ENCODE data around the gene UBE3D. TPM values are rescaled to one million over a fixed set of nuclear protein-coding genes. Genes with fewer than 3 reads are reported as not detected.

The UBE3D gene
- total and polyA plus RNA-seq, 2 experiments from 2014 or later, result 17.5 to 31.4 TPM

GRCh38 chr6:82882363-82883023 is 183.1 kb downstream of the UBE3D start:
- no peaks in the 10 kb centered on the region for H3K9me3 Mint-ChIP-seq
- no peak overlapping the region for H3K27ac ChIP-seq (ENCODE audit: low read depth)
- no peaks in the 10 kb centered on the region for H3K27me3 ChIP-seq (ENCODE audit: insufficient read depth)
- H3K4me1 ChIP-seq (ENCODE audit: insufficient read depth), result no peaks in the 10 kb centered on the region
- H3K27me3 Mint-ChIP-seq (ENCODE audit: insufficient read depth, low read depth, poor library complexity), result no peaks in the 10 kb centered on the region
- DNase-seq (ENCODE audit: low spot score) (no peak), ATAC-seq (no peak)
- no peaks in the 10 kb centered on the region for H3K4me1 Mint-ChIP-seq
- no peaks in the 10 kb centered on the region for H3F3A ChIP-seq (replicated peaks; ENCODE audit: low read depth)
- no peak overlapping the region; the same call in 1 of the 2 replicates for H2AFZ ChIP-seq
- no peaks in the 10 kb centered on the region for H3K36me3 ChIP-seq (ENCODE audit: insufficient read depth)
- no peak overlapping the region for H3K4me2 ChIP-seq
- H3K4me3 ChIP-seq, result no peak overlapping the region
- TF ChIP-seq STAT1 (IDR thresholded peaks at IDR 0.05; ENCODE audit: unreplicated experiment), result no peak
- TF ChIP-seq NANOG (IDR thresholded peaks at IDR 0.05; ENCODE audit: borderline replicate concordance), result no peak
- no peak for TF ChIP-seq CTCF (conservative IDR thresholded peaks at IDR 0.05; ENCODE audit: low read depth in 2 of 2)
- no peak for TF ChIP-seq EZH2 (IDR thresholded peaks at IDR 0.05; ENCODE audit: low read depth, unreplicated experiment)
- no peak for TF ChIP-seq ZNF331 (CRISPR knock-in tag; IDR thresholded peaks at IDR 0.05; ENCODE audit: low read depth)
- H3K27ac Mint-ChIP-seq, result no peak overlapping the region
- no peaks in the 10 kb centered on the region for H3K36me3 Mint-ChIP-seq (ENCODE audit: low read depth)
- H4K20me1 ChIP-seq (replicated peaks; ENCODE audit: insufficient read depth), result no peaks in the 10 kb centered on the region
- no peak overlapping the region for H3K4me3 Mint-ChIP-seq
- no peaks in the 10 kb centered on the region for H3K79me2 ChIP-seq (replicated peaks; ENCODE audit: insufficient read depth)
- 0 out of 2 replicates have a peak, but pooled peaks cover 3% of the 10 kb centered on the region for H3K9me2 ChIP-seq (ENCODE audit: insufficient read depth)

- ATAC-seq (no peak), DNase-seq (ENCODE audit: low spot score) (no peak)
- H3K4me1 Mint-ChIP-seq, result no peaks in the 10 kb centered on the region
These were observed 184.1 kb downstream of the UBE3D start for GRCh38 chr6:82881519-82881918.

More at GRCh38 chr6:82881519-82881918, 184.1 kb downstream of the UBE3D start:
- Mint-ChIP-seq H3K27ac (no peak overlapping the region), H3K4me3 (no peak overlapping the region), H3K36me3 (ENCODE audit: low read depth) (no peaks in the 10 kb centered on the region), H3K27me3 (ENCODE audit: insufficient read depth, low read depth, poor library complexity) (no peaks in the 10 kb centered on the region), H3K9me3 (no peaks in the 10 kb centered on the region)
- Histone ChIP-seq H3K27me3 (ENCODE audit: insufficient read depth) (no peaks in the 10 kb centered on the region), H2AFZ (no peak overlapping the region), H3K79me2 (replicated peaks; ENCODE audit: insufficient read depth) (no peaks in the 10 kb centered on the region), H3K9me2 (ENCODE audit: insufficient read depth) (0 out of 2 replicates have a peak, but pooled peaks cover 3% of the 10 kb centered on the region), H3K36me3 (ENCODE audit: insufficient read depth) (no peaks in the 10 kb centered on the region), H3K4me3 (no peak overlapping the region), H3K4me1 (ENCODE audit: insufficient read depth) (no peaks in the 10 kb centered on the region), H3K27ac (ENCODE audit: low read depth) (no peak overlapping the region), H4K20me1 (replicated peaks; ENCODE audit: insufficient read depth) (no peaks in the 10 kb centered on the region), H3K4me2 (no peak overlapping the region), H3F3A (replicated peaks; ENCODE audit: low read depth) (no peaks in the 10 kb centered on the region)
- no peak for TF ChIP-seq ZNF114 (CRISPR knock-in tag; IDR thresholded peaks at IDR 0.05)
- TF ChIP-seq CREB1 (CRISPR knock-in tag; IDR thresholded peaks at IDR 0.05; ENCODE audit: low read depth), result no peak
- no peak for TF ChIP-seq ETS1 (IDR thresholded peaks at IDR 0.05)
- no peak for TF ChIP-seq NANOG (IDR thresholded peaks at IDR 0.05; ENCODE audit: borderline replicate concordance)
- TF ChIP-seq CTCF (conservative IDR thresholded peaks at IDR 0.05; ENCODE audit: low read depth in 2 of 2), result no peak
- no peak for TF ChIP-seq ZNF331 (CRISPR knock-in tag; IDR thresholded peaks at IDR 0.05; ENCODE audit: low read depth)
- no peak for TF ChIP-seq ZNF462 (CRISPR knock-in tag; IDR thresholded peaks at IDR 0.05)
